H1 (cell line): ENCODE measurements around the gene TGM5. TPM values are rescaled to one million over a fixed set of nuclear protein-coding genes. Genes with fewer than 3 reads are reported as not detected.

Experiments used
- CTCF ChIA-PET: fragments of 300-600 bp; sonication (Branson Sonifier 250); formaldehyde crosslinking; loops from one replicate; lab custom pipeline; 2021; ENCODE audit not compliant: partially characterized antibody; lab: Charles Lee
- POLR2A ChIA-PET: fragments of 300-600 bp; sonication (Branson Sonifier 250); formaldehyde crosslinking; loops from one replicate; lab custom pipeline; 2021; ENCODE audit warnings: inconsistent platforms; ENCODE audit not compliant: partially characterized antibody; lab: Charles Lee
- DNase-seq, 2 experiments: peaks; one replicate each; pipeline versions ENCODE4 v3.0.0 to v3.0.0-alpha.2; 2010 to 2022; ENCODE audit warnings: low spot score in 2 of 2, low read depth in 1 of 2, mixed read lengths in 1 of 2
- FAIRE-seq: peaks from 2 replicates; lab custom pipeline; 2011; peaks lifted over from hg19 to GRCh38; lab: Jason Lieb, UNC
- H2AFZ ChIP-seq: 2 replicates; pipeline ENCODE4 v1.8.1; 2012; ENCODE audit warnings: low read length, inconsistent platforms
- H2AK5ac ChIP-seq: 2 replicates; pipeline ENCODE4 v1.6.1; 2013; ENCODE audit warnings: low read depth, low read length
- H2BK120ac ChIP-seq: replicated peaks from 2 replicates; pipeline ENCODE3; 2013; ENCODE audit warnings: low read depth, low read length, inconsistent platforms
- H2BK12ac ChIP-seq: 2 replicates; pipeline ENCODE4 v1.6.1; 2013; ENCODE audit warnings: low read depth, low read length
- H2BK15ac ChIP-seq: 2 replicates; pipeline ENCODE4 v1.6.1; 2013; ENCODE audit warnings: low read length
- H2BK20ac ChIP-seq: 2 replicates; pipeline ENCODE4 v1.6.1; 2013; ENCODE audit warnings: low read length
- H2BK5ac ChIP-seq: 2 replicates; pipeline ENCODE4 v1.6.1; 2013; ENCODE audit warnings: low read depth, low read length
- H3K14ac ChIP-seq: 2 replicates; pipeline ENCODE4 v1.6.1; 2013; ENCODE audit warnings: inconsistent platforms; ENCODE audit not compliant: insufficient read length
- H3K18ac ChIP-seq: 2 replicates; pipeline ENCODE4 v1.6.1; 2013; ENCODE audit warnings: low read length; ENCODE audit errors: extremely low read depth
- H3K23ac ChIP-seq: 2 replicates; pipeline ENCODE4 v1.6.1; 2013; ENCODE audit warnings: inconsistent platforms; ENCODE audit not compliant: insufficient read length
- H3K23me2 ChIP-seq: 2 replicates; pipeline ENCODE4 v1.6.1; 2013; ENCODE audit warnings: low read depth, low read length
- H3K27ac ChIP-seq: 2 replicates; pipeline ENCODE4 v1.6.1; 2011; ENCODE audit warnings: low read depth, low read length, inconsistent platforms
- H3K27me3 ChIP-seq, 4 experiments: replicated peaks in 1 of 4; 1 replicate in 1 of 4; 2 replicates in 3 of 4; pipeline versions ENCODE4 v1.6.1 to v1.8.1; 2011 to 2013; ENCODE audit warnings: low read length in 3 of 4, mild to moderate bottlenecking in 3 of 4, inconsistent platforms in 2 of 4, mixed read lengths in 2 of 4, moderate library complexity in 1 of 4; ENCODE audit not compliant: control insufficient read depth in 3 of 4, insufficient read depth in 3 of 4; ENCODE audit errors: extremely low read depth in 1 of 4
- H3K36me3 ChIP-seq, 4 experiments: 2 replicates each; pipeline versions ENCODE4 v1.6.1 to v1.8.1; 2011 to 2013; ENCODE audit warnings: mild to moderate bottlenecking in 4 of 4, low read length in 3 of 4, moderate library complexity in 2 of 4, control low read depth in 1 of 4, inconsistent platforms in 1 of 4; ENCODE audit not compliant: insufficient read depth in 4 of 4, control insufficient read depth in 2 of 4
- H3K4ac ChIP-seq: replicated peaks from 2 replicates; pipeline ENCODE3; 2013; ENCODE audit warnings: low read length, low read depth, mixed read lengths, inconsistent platforms; ENCODE audit not compliant: insufficient read length
- H3K4me1 ChIP-seq, 4 experiments: replicated peaks in 1 of 4; 1 replicate in 1 of 4; 2 replicates in 3 of 4; pipeline versions ENCODE4 v1.6.1 to v1.8.1; 2011 to 2013; ENCODE audit warnings: low read length in 3 of 4, inconsistent platforms in 2 of 4, mixed read lengths in 1 of 4; ENCODE audit not compliant: insufficient read depth in 4 of 4, control insufficient read depth in 3 of 4
- H3K4me2 ChIP-seq, 2 experiments: 2 replicates each; pipeline versions ENCODE4 v1.6.1 to v1.8.1; 2011 to 2013; ENCODE audit warnings: low read depth in 2 of 2, low read length in 2 of 2, control low read depth in 1 of 2, inconsistent platforms in 1 of 2, mild to moderate bottlenecking in 1 of 2; ENCODE audit not compliant: insufficient read depth in 1 of 2
- H3K4me3 ChIP-seq, 4 experiments: fragments of 200-600, 300-600 bp in 1 of 4; sonication (generic), shearing (Covaris generic), sonication (Bioruptor Twin) in 1 of 4; 2 replicates each; pipeline versions ENCODE4 v1.5.1 to v1.8.1; 2011 to 2016; ENCODE audit warnings: low read length in 4 of 4, low read depth in 3 of 4, control low read depth in 2 of 4, inconsistent platforms in 2 of 4, mild to moderate bottlenecking in 2 of 4, mixed read lengths in 1 of 4, moderate library complexity in 1 of 4; ENCODE audit not compliant: insufficient read depth in 2 of 4; ENCODE audit errors: extremely low read depth in 1 of 4
- H3K56ac ChIP-seq: replicated peaks from 2 replicates; pipeline ENCODE3; 2013; ENCODE audit warnings: low read depth, mild to moderate bottlenecking, mixed read lengths, low read length, inconsistent platforms; ENCODE audit not compliant: insufficient read length
- H3K79me1 ChIP-seq: 2 replicates; pipeline ENCODE4 v1.6.1; 2013; ENCODE audit warnings: low read depth, low read length, control low read depth
- H3K79me2 ChIP-seq, 2 experiments: 2 replicates each; pipeline versions ENCODE4 v1.6.1 to v1.8.1; 2012 to 2013; ENCODE audit warnings: low read length in 2 of 2, mild to moderate bottlenecking in 2 of 2, inconsistent platforms in 1 of 2; ENCODE audit not compliant: insufficient read depth in 2 of 2, control insufficient read depth in 1 of 2
- H3K9ac ChIP-seq, 4 experiments: replicated peaks in 1 of 4; 1 replicate in 1 of 4; 2 replicates in 3 of 4; pipeline versions ENCODE4 v1.6.1 to v1.8.1; 2011 to 2013; ENCODE audit warnings: low read depth in 3 of 4, low read length in 3 of 4, control low read depth in 2 of 4, mild to moderate bottlenecking in 2 of 4, moderate library complexity in 2 of 4, inconsistent platforms in 1 of 4; ENCODE audit errors: extremely low read depth in 1 of 4
- H3K9me3 ChIP-seq, 2 experiments: 2 replicates each; pipeline versions ENCODE4 v1.6.1 to v1.8.1; 2012 to 2013; ENCODE audit warnings: mild to moderate bottlenecking in 2 of 2, moderate library complexity in 2 of 2, control low read depth in 1 of 2, inconsistent platforms in 1 of 2, low read depth in 1 of 2, low read length in 1 of 2, mixed read lengths in 1 of 2; ENCODE audit not compliant: insufficient read depth in 2 of 2
- H4K20me1 ChIP-seq, 2 experiments: replicated peaks in 1 of 2; 2 replicates each; pipeline versions ENCODE3 to v1.8.1; 2011 to 2013; ENCODE audit warnings: inconsistent platforms in 2 of 2, low read length in 2 of 2, mild to moderate bottlenecking in 1 of 2; ENCODE audit not compliant: insufficient read depth in 2 of 2, control insufficient read depth in 1 of 2
- H4K5ac ChIP-seq: 2 replicates; pipeline ENCODE4 v1.6.1; 2013; ENCODE audit warnings: low read length, low read depth, mixed read lengths, inconsistent platforms; ENCODE audit not compliant: insufficient read length
- H4K8ac ChIP-seq: 2 replicates; pipeline ENCODE4 v1.8.0; 2013; ENCODE audit warnings: mild to moderate bottlenecking, moderate library complexity, low read length, inconsistent platforms; ENCODE audit not compliant: insufficient read depth; ENCODE audit errors: extremely low read depth
- H4K91ac ChIP-seq: replicated peaks from 2 replicates; pipeline ENCODE3; 2013; ENCODE audit warnings: low read length, mixed read lengths, inconsistent platforms; ENCODE audit not compliant: insufficient read length
- EGR1 ChIP-seq: IDR thresholded peaks from 2 replicates; pipeline ENCODE4 v1.6.1; 2011; ENCODE audit warnings: low read depth, low read length, borderline replicate concordance
- NRF1 ChIP-seq: IDR thresholded peaks from 2 replicates; pipeline ENCODE4 v1.6.1; 2011; ENCODE audit warnings: mild to moderate bottlenecking, low read depth, low read length, improper control_type of control experiment
- RAD21 ChIP-seq, 2 experiments: IDR thresholded peaks in 1 of 2; conservative IDR thresholded peaks in 1 of 2; 2 replicates each; pipeline ENCODE4 v1.6.1; 2011; ENCODE audit warnings: low read depth in 2 of 2, low read length in 2 of 2, improper control_type of control experiment in 1 of 2, inconsistent platforms in 1 of 2, mild to moderate bottlenecking in 1 of 2, moderate library complexity in 1 of 2
- RNF2 ChIP-seq: fragments of 200-900, 300-1000 bp; sonication (generic); IDR thresholded peaks from 2 replicates; pipeline ENCODE4 v1.7.1; 2016; ENCODE audit warnings: borderline replicate concordance, low read depth, mild to moderate bottlenecking, antibody characterized with exemption, low read length; ENCODE audit not compliant: poor library complexity, severe bottlenecking; ENCODE audit errors: missing control alignments
- WGBS, 2 experiments: shearing (Covaris generic) in 1 of 2; methylation state at CpG; one replicate each; pipeline versions ENCODE4 v1.1.6 to v1.1.7; 2013 to 2015; ENCODE audit warnings: low lambda C conversion rate in 2 of 2, mixed read lengths in 2 of 2, inconsistent platforms in 1 of 2, low coverage in 1 of 2, missing lambda C conversion rate in 1 of 2; ENCODE audit not compliant: insufficient replicate concordance in 2 of 2, insufficient coverage in 1 of 2, insufficient read length in 1 of 2; ENCODE audit errors: extremely low coverage in 1 of 2, missing lambda C conversion rate in 1 of 2; 5-methylcytosine and 5-hydroxymethylcytosine counted together
- polyA plus RNA-seq, 7 experiments: library from polyadenylated mRNA; depleted of rRNA in 3 of 7; stranded (reverse) in 5 of 7; unstranded in 2 of 7; fragments of >200 nt in 5 of 7; fragments of 200-250 nt in 2 of 7; gene quantifications; 1 replicate in 5 of 7; 2 replicates in 1 of 7; 4 replicates in 1 of 7; pipeline versions ENCODE4 v1.2.1 to v1.2.3, GENCODE V29; 2011 to 2013; ENCODE audit warnings: missing spikeins in 2 of 7, mixed read lengths in 2 of 7
- total RNA-seq: library from RNA; stranded (reverse); fragmentation: NEBNext Ultra II Directional; extraction: Animal tissue kit (Norgen Biotek cat#: 25700); gene quantifications from 2 replicates; pipeline ENCODE4 v1.2.1, GENCODE V29; 2021

The TGM5 gene
- total and polyA plus RNA-seq, 2 of the 8 experiments (the other 6 are each of a cell fraction or from before 2014, with no cell fraction given) = not detected

DNA sequence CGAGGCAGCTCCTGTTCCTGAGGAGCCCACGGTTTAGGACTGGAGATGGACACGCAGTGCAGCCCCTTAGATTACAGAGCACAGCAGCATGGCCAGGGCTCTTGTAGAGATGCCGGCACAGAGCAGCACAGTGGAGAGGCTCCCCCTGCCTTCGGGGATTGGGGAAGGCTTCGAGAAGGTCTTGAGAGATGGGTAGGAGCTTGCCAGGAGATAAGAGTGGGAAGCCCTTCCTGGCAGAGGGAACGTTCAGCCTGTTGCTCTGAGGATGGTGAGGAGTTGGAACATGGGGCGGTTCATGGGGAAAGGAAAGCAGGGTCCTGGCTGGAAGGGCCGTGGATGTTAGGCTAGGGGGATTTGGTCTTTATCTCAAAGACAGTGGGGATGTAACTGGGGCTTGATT, 55.9 kb downstream of the TGM5 start:
- no peaks in the 10 kb centered on the region for H3K79me2 ChIP-seq

More for the DNA sequence above, 55.9 kb downstream of the TGM5 start:
- ChIA-PET CTCF (interaction anchor here (0.6 to 9.6 kb wide), 13 partner anchors 10 to 91 kb away, joined by 3 to 109 read pairs (median 4); partner anchors contain the start of genes EPB42, TGM5 and TGM7), POLR2A (no interaction called here)
- H3K56ac ChIP-seq = no peak overlapping the region
- no peak overlapping the region for H2AK5ac ChIP-seq
- H3K23ac ChIP-seq = no peak overlapping the region
- no peak overlapping the region for H2BK12ac ChIP-seq
- no peak overlapping the region for H2BK15ac ChIP-seq
- peak overlapping the region; percentile 31; the same call in 1 of the 2 replicates for H4K8ac ChIP-seq
- no peak overlapping the region for H3K4me3 ChIP-seq
- H4K91ac ChIP-seq = no peak overlapping the region
- DNase-seq (no peak), FAIRE-seq (no peak)
- TF ChIP-seq EGR1 (no peak), RAD21 (IDR thresholded peaks at IDR 0.05 in 1 of 2, conservative IDR thresholded peaks at IDR 0.05 in 1 of 2; ENCODE audit: low read depth in 2 of 2, low read length in 2 of 2) (0 out of 4 replicates have a peak, but pooled peaks of 1 of the 2 experiments have one; percentile 2), NRF1 (no peak), RNF2 (no peak)
- no peaks in the 10 kb centered on the region for H4K20me1 ChIP-seq
- no peak overlapping the region for H3K9ac ChIP-seq
- WGBS, 2 experiments = 91% methylated on average over 9 of the region's 9 CpGs; no CpG with 5 or more reads in 1 of the 2 experiments
- H2BK20ac ChIP-seq = peak overlapping the region; percentile 61; the same call in 1 of the 2 replicates
- no peak overlapping the region for H3K14ac ChIP-seq
- H3K9me3 ChIP-seq = no peaks in the 10 kb centered on the region
- no peak overlapping the region for H2AFZ ChIP-seq
- no peak overlapping the region for H3K27ac ChIP-seq
- H3K23me2 ChIP-seq = no peaks in the 10 kb centered on the region
- no peaks in the 10 kb centered on the region for H3K36me3 ChIP-seq
- no peak overlapping the region for H3K4ac ChIP-seq
- H2BK120ac ChIP-seq = no peak overlapping the region
- H2BK5ac ChIP-seq = no peak overlapping the region
- H3K18ac ChIP-seq = no peak overlapping the region
- no peak overlapping the region for H3K4me2 ChIP-seq
- no peak overlapping the region for H4K5ac ChIP-seq
- H3K27me3 ChIP-seq = no peaks in the 10 kb centered on the region
- H3K79me1 ChIP-seq = no peaks in the 10 kb centered on the region
- peaks cover 0 to 3% (median 0%) of the 10 kb centered on the region in 4 experiments; a peak in 2 of 7 replicates for H3K4me1 ChIP-seq
